Stimulated activated naive B cell treated with anti-CD40 and anti-IgM and Interleukin-4, amounts not matched to agents 10 μg/mL and 1 μg/mL and 100 μg/mL, for 72 hours (primary cell): Measurements from ENCODE around the gene NOTCH2.

Experiments
- ATAC-seq, 2 donors: fragments of 150-1000 bp; cut with Tn5 transposase; replicated peaks; 2 replicates each; pipeline ENCODE4 v1.10.0; 2021; ENCODE audit warnings: moderate library complexity in 1 of 2
- DNase-seq: peaks from one replicate; pipeline ENCODE4 v3.0.0; 2021
- H3K27ac Mint-ChIP-seq: one replicate; pipeline ENCODE4 v1.8.0; 2022; ENCODE audit warnings: mild to moderate bottlenecking, mixed read lengths
- H3K27me3 Mint-ChIP-seq, 2 donors: one replicate each; pipeline ENCODE4 v1.8.0; 2022; ENCODE audit warnings: mixed read lengths in 2 of 2
- H3K36me3 Mint-ChIP-seq, 2 donors: one replicate each; pipeline ENCODE4 v1.8.0; 2022; ENCODE audit warnings: mixed read lengths in 2 of 2, mild to moderate bottlenecking in 1 of 2
- H3K4me1 Mint-ChIP-seq, 2 donors: one replicate each; pipeline ENCODE4 v1.8.0; 2022; ENCODE audit warnings: mixed read lengths in 2 of 2, mild to moderate bottlenecking in 1 of 2
- H3K4me3 Mint-ChIP-seq, 2 donors: one replicate each; pipeline ENCODE4 v1.8.0; 2022; ENCODE audit warnings: mild to moderate bottlenecking in 2 of 2, mixed read lengths in 2 of 2, moderate library complexity in 1 of 2
- H3K9me3 Mint-ChIP-seq, 2 donors: one replicate each; pipeline ENCODE4 v1.8.0; 2022; ENCODE audit warnings: mixed read lengths in 2 of 2, mild to moderate bottlenecking in 1 of 2

NOTCH2 gene

GRCh38 chr1:119974013-119974412, 95.4 kb downstream of the NOTCH2 start:
- Mint-ChIP-seq H3K4me1 (peaks cover 12 to 19% of the 10 kb centered on the region in 2 donors), H3K36me3 (peaks cover 40 to 46% of the 10 kb centered on the region in 2 donors), H3K9me3 (no peaks in the 10 kb centered on the region)

DNA sequence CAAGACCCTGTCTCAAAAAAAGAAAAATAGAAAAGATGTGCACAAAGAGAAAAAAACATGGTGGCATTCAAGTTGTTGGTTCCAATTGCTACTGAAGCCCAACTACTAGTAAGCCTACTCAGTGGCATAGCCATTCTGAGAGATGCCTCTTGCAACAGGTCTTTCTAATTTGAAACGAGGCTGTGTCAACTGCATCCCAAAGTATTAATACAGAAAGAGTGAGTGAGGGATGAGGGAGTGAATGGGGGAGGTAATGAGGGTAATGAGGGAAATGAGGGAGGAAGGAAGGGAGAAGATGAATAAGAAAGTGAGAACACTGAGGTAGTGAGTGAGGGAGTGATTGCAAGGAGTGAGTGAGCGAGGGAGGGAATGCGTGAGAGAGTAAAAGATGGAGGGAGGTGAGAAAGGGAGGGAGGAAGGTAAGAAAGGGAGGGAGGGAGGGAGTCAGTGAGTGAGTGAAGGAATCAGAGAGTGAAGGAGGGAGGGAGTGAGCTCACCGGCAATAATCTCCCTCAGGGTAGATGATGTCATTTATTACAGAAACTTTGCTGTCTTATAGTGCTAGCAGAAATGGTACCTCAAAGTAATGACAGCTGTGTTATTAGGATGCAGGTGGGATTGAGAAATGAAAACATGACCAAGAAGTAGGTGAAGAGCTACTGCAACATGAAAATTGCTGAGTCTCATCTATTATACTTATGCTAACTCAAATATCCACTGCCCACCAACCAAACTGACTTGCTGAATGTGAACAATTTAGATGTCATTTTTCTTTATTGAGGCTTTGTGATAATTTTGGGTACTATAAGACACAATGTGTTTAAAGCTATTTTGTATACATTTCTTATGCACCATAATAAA, 97.5 kb downstream of the NOTCH2 start:
- no peak for ATAC-seq
- no peaks in the 10 kb centered on the region for H3K27me3 Mint-ChIP-seq
- no peak overlapping the region for H3K4me3 Mint-ChIP-seq
- H3K27ac Mint-ChIP-seq: no peak overlapping the region
- H3K4me1 Mint-ChIP-seq: peaks cover 16 to 19% of the 10 kb centered on the region in 2 donors
- peaks cover 37 to 44% of the 10 kb centered on the region in 2 donors for H3K36me3 Mint-ChIP-seq
- no peaks in the 10 kb centered on the region for H3K9me3 Mint-ChIP-seq
- DNase-seq: no peak

More at GRCh38 chr1:119974013-119974412, 95.4 kb downstream of the NOTCH2 start:
- DNase-seq (no peak), ATAC-seq (no peak)
- no peak overlapping the region for H3K4me3 Mint-ChIP-seq
- H3K27me3 Mint-ChIP-seq: no peaks in the 10 kb centered on the region
- no peak overlapping the region for H3K27ac Mint-ChIP-seq

- no peaks in the 10 kb centered on the region for H3K27me3 Mint-ChIP-seq
- no peak overlapping the region for H3K4me3 Mint-ChIP-seq
- no peak overlapping the region for H3K27ac Mint-ChIP-seq
- peaks cover 14 to 15% of the 10 kb centered on the region in 2 donors for H3K4me1 Mint-ChIP-seq
- H3K36me3 Mint-ChIP-seq: peaks cover 41 to 51% of the 10 kb centered on the region in 2 donors
- DNase-seq (no peak), ATAC-seq (no peak)
- no peaks in the 10 kb centered on the region for H3K9me3 Mint-ChIP-seq
Measured at GRCh38 chr1:119968601-119969000, 100.9 kb downstream of the NOTCH2 start.

- peaks cover 43 to 52% of the 10 kb centered on the region in 2 donors for H3K36me3 Mint-ChIP-seq
- peak; percentile 98 to 99 for ATAC-seq
- peak; percentile 64 for DNase-seq
Measured at GRCh38 chr1:119968068-119968492, 101.4 kb downstream of the NOTCH2 start.

DNA sequence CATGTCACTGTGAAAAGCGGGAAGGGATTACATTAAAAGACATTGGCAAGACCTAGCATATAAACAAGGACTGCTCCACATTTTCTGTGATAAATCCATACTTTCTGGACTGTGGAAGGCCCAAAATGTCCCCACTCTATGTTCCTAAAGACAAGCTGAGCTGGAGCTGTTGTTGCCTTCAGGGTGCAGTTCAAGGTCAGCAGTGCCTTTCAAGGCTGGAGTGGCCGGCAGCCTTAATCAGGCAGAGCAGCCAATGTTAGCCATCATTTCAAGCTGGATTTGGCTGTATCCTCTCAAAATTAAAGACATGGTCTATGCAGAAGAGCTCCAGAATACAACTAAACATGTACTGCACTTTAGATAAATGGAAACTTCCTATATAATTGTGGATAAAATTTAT, 102.8 kb downstream of the NOTCH2 start:
- Mint-ChIP-seq H3K9me3 (no peaks in the 10 kb centered on the region), H3K4me3 (no peak overlapping the region), H3K36me3 (peaks cover 53 to 58% of the 10 kb centered on the region in 2 donors), H3K27ac (no peak overlapping the region), H3K27me3 (no peaks in the 10 kb centered on the region), H3K4me1 (peaks cover 8% of the 10 kb centered on the region in 2 donors)
- ATAC-seq (no peak), DNase-seq (no peak)

More at GRCh38 chr1:119968068-119968492, 101.4 kb downstream of the NOTCH2 start:
- Mint-ChIP-seq H3K4me1 (peaks cover 10% of the 10 kb centered on the region in 2 donors), H3K27me3 (no peaks in the 10 kb centered on the region), H3K4me3 (no peak overlapping the region), H3K27ac (peak overlapping the region; percentile 91), H3K9me3 (no peaks in the 10 kb centered on the region)

- Mint-ChIP-seq H3K9me3 (no peaks in the 10 kb centered on the region), H3K27me3 (no peaks in the 10 kb centered on the region), H3K27ac (no peak overlapping the region), H3K4me3 (no peak overlapping the region), H3K4me1 (peaks cover 7 to 8% of the 10 kb centered on the region in 2 donors), H3K36me3 (peaks cover 51 to 55% of the 10 kb centered on the region in 2 donors)
- ATAC-seq: no peak
- no peak for DNase-seq
Measured at GRCh38 chr1:119966020-119966419, 103.4 kb downstream of the NOTCH2 start.

GRCh38 chr1:119964673-119965363, 104.6 kb downstream of the NOTCH2 start:
- Mint-ChIP-seq H3K4me1 (peaks cover 7 to 8% of the 10 kb centered on the region in 2 donors), H3K9me3 (no peaks in the 10 kb centered on the region), H3K4me3 (no peak overlapping the region), H3K27me3 (no peaks in the 10 kb centered on the region), H3K27ac (no peak overlapping the region), H3K36me3 (peaks cover 47 to 58% of the 10 kb centered on the region in 2 donors)
- ATAC-seq (no peak), DNase-seq (no peak)

DNA sequence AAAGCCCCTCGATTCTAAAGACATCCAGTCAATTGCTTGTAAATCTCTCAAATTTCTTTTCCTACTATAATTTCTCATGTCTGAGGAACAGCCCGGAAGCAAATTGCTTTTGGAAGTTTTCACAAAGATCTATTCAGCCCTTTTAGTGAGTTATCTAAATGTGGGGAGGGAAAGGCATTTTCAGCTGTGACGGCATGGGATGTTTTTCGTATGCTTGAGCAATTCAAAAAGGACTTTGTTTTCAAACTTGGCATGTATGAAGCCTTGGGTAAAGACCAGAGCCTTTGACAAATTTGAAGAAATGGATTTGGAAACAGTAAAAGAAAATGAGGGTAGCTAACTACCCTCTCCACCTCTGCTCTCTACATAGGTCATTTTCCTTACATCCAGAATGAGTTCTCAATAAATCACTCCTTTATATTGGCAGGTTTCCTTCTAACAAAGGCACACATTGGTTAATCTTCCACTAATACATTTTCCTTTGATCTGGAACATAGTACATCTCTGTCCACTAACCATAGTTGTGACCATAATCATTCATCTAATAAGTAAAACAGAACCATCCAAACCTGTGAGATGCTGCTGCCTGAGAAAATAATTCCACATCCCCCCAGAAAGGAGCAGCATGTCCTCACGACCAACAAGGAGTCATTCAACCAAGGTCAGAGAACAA, 107.0 kb downstream of the NOTCH2 start:
- peak overlapping the region; percentile 1 for H3K27ac Mint-ChIP-seq
- ATAC-seq (no peak), DNase-seq (no peak)
- H3K27me3 Mint-ChIP-seq: no peaks in the 10 kb centered on the region
- peaks cover 35 to 65% of the 10 kb centered on the region in 2 donors for H3K36me3 Mint-ChIP-seq
- peaks cover 0 to 7% of the 10 kb centered on the region in 2 donors for H3K4me1 Mint-ChIP-seq
- H3K4me3 Mint-ChIP-seq: no peak overlapping the region
- no peaks in the 10 kb centered on the region for H3K9me3 Mint-ChIP-seq

DNA sequence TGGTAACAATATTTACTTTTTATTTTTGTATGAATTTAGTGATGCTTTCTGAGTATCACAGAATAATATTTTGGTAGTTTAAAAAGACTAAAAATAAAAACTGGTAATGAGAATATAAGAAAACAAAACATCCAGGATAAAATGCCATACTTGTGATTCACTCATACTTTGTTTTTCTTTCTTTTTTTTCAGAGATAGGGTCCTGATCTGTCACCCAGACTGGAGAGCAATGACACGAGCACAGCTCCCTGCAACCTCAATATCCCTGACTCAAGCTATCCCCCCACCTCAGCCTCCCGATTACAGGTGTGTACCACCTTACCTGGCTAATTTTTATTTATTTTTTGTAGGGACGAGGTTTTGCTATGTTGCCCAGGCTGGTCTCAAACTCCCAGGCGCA, 109.0 kb downstream of the NOTCH2 start:
- peaks cover 27 to 49% of the 10 kb centered on the region in 2 donors for H3K36me3 Mint-ChIP-seq
- ATAC-seq: no peak
- DNase-seq: no peak
- no peak overlapping the region for H3K27ac Mint-ChIP-seq
- H3K4me1 Mint-ChIP-seq: peaks cover 0 to 5% of the 10 kb centered on the region in 2 donors
- no peak overlapping the region for H3K4me3 Mint-ChIP-seq
- no peaks in the 10 kb centered on the region for H3K27me3 Mint-ChIP-seq
- no peaks in the 10 kb centered on the region for H3K9me3 Mint-ChIP-seq

GRCh38 chr1:119959268-119960220, 109.9 kb downstream of the NOTCH2 start:
- H3K27me3 Mint-ChIP-seq: no peaks in the 10 kb centered on the region
- H3K4me3 Mint-ChIP-seq: no peak overlapping the region
- peak in 1 of 2 donors; percentile 67 for ATAC-seq
- no peaks in the 10 kb centered on the region for H3K9me3 Mint-ChIP-seq
- DNase-seq: no peak
- peaks cover 25 to 47% of the 10 kb centered on the region in 2 donors for H3K36me3 Mint-ChIP-seq
- H3K27ac Mint-ChIP-seq: peak overlapping the region; percentile 31
- peaks cover 0 to 8% of the 10 kb centered on the region in 2 donors for H3K4me1 Mint-ChIP-seq

DNA sequence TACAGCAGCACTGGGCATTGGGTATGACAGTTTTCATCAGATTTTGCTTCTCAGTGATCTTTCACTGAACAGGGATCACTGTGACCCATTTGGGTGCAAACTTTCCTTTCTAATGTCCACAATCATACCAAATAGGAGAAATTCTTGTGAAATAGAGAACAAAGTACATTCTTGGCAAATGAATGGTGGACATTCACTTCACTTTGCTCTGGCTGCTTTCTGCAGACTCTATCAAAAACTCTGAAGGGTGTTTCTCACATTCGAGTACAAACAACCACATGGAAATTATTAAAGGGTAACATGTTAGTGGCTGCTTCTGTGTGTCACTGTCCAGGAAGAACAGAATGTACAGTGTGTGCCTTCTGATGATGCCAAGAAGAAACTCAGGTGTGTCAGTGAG, 111.2 kb downstream of the NOTCH2 start:
- Mint-ChIP-seq H3K27ac (peak overlapping the region; percentile 16), H3K27me3 (no peaks in the 10 kb centered on the region), H3K36me3 (peaks cover 24 to 44% of the 10 kb centered on the region in 2 donors), H3K9me3 (no peaks in the 10 kb centered on the region), H3K4me1 (peaks cover 0 to 8% of the 10 kb centered on the region in 2 donors), H3K4me3 (no peak overlapping the region)
- ATAC-seq (no peak), DNase-seq (no peak)

DNA sequence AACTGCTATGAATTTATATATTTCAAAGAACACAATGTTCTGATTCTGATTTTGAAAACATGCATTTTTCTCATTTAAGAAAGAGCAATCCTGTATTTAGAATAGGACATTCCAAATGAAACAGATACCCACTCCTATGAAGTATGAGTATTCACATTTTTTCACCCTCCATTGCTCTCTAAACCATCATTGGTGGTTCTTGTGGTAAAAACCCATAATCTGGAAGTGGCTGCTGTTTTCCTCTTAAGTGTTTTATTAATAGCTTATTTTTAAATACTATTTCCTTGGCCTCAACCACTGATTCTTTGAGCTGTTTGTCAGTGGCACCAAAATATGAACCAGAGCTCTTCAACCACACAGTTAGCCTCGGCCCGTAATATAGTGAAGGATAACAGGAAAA, 113.2 kb downstream of the NOTCH2 start:
- no peak for ATAC-seq
- H3K4me1 Mint-ChIP-seq: peaks cover 0 to 8% of the 10 kb centered on the region in 2 donors
- H3K27ac Mint-ChIP-seq: no peak overlapping the region
- DNase-seq: no peak
- H3K9me3 Mint-ChIP-seq: no peaks in the 10 kb centered on the region
- H3K36me3 Mint-ChIP-seq: peaks cover 16 to 32% of the 10 kb centered on the region in 2 donors
- H3K4me3 Mint-ChIP-seq: no peak overlapping the region
- no peaks in the 10 kb centered on the region for H3K27me3 Mint-ChIP-seq
